ENCODE data around the gene FOXS1.

FOXS1 gene

GRCh38 chr20:31811796-31812728 is 33.3 kb downstream of the FOXS1 start:
- Histone ChIP-seq H3K18ac (ENCODE audit: low read depth in 1 of 2, low read length in 2 of 2) (peak overlapping the region; percentile 23 to 29), H3K79me1 (replicated peaks; ENCODE audit: low read length, poor library complexity, severe bottlenecking) (peaks cover 2% of the 10 kb centered on the region), H3K14ac (ENCODE audit: low read length in 2 of 2) (peak overlapping the region in 1 of 2 experiments; percentile 37), H2BK12ac (ENCODE audit: low read length in 2 of 2) (peak overlapping the region; percentile 34 to 81), H4K91ac (ENCODE audit: low read length) (no peak overlapping the region), H3K23ac (ENCODE audit: low read length in 2 of 2) (no peak overlapping the region), H2BK5ac (ENCODE audit: low read depth, low read length, poor library complexity, severe bottlenecking) (no peak overlapping the region), H2AK5ac (ENCODE audit: low read length, severe bottlenecking) (peak overlapping the region; percentile 70), H3K9ac (ENCODE audit: low read length) (no peak overlapping the region), H3K4me2 (ENCODE audit: low read length, poor library complexity, severe bottlenecking) (peak overlapping the region; percentile 2), H3K4me3 (ENCODE audit: insufficient read depth in 1 of 2, low read depth in 1 of 2, low read length in 2 of 2) (no peak overlapping the region), H2AFZ (ENCODE audit: low read depth, low read length) (no peak overlapping the region), H3K27ac (ENCODE audit: low read length, poor library complexity, severe bottlenecking) (peak overlapping the region; percentile 21), H2BK120ac (ENCODE audit: low read depth, low read length) (no peak overlapping the region), H3K9me3 (ENCODE audit: control insufficient read depth, low read length) (no peaks in the 10 kb centered on the region), H3K4ac (ENCODE audit: low read depth in 1 of 2, low read length in 2 of 2) (peak overlapping the region in 1 of 2 experiments; percentile 1), H2BK15ac (ENCODE audit: low read depth, poor library complexity, severe bottlenecking) (no peak overlapping the region), H4K8ac (ENCODE audit: low read length) (peak overlapping the region; percentile 58), H3K36me3 (ENCODE audit: control insufficient read depth in 1 of 2, insufficient read depth in 2 of 2, low read depth in 1 of 2, low read length in 2 of 2) (no peaks in the 10 kb centered on the region), H3K27me3 (ENCODE audit: control insufficient read depth in 1 of 2, insufficient read depth in 1 of 2, low read length in 2 of 2) (peaks cover 0 to 6% of the 10 kb centered on the region in 2 experiments), H3K4me1 (ENCODE audit: control insufficient read depth, insufficient read depth, low read depth, low read length) (peaks cover 34% of the 10 kb centered on the region)
- peak; percentile 83 for DNase-seq
- 64% methylated on average over 15 of the region's 15 CpGs for WGBS

- Histone ChIP-seq H3K9me3 (ENCODE audit: control insufficient read depth, low read length) (no peaks in the 10 kb centered on the region), H3K9ac (ENCODE audit: low read length) (no peak overlapping the region), H3K14ac (ENCODE audit: low read length in 2 of 2) (peak overlapping the region in 1 of 2 experiments; percentile 29), H2BK15ac (ENCODE audit: low read depth, poor library complexity, severe bottlenecking) (no peak overlapping the region), H2BK5ac (ENCODE audit: low read depth, low read length, poor library complexity, severe bottlenecking) (no peak overlapping the region), H3K36me3 (ENCODE audit: control insufficient read depth in 1 of 2, insufficient read depth in 2 of 2, low read depth in 1 of 2, low read length in 2 of 2) (no peaks in the 10 kb centered on the region), H3K27ac (ENCODE audit: low read length, poor library complexity, severe bottlenecking) (no peak overlapping the region), H3K23ac (ENCODE audit: low read length in 2 of 2) (no peak overlapping the region), H2BK120ac (ENCODE audit: low read depth, low read length) (no peak overlapping the region), H3K4ac (ENCODE audit: low read depth in 1 of 2, low read length in 2 of 2) (no peak overlapping the region), H3K27me3 (ENCODE audit: control insufficient read depth in 1 of 2, insufficient read depth in 1 of 2, low read length in 2 of 2) (no peaks in the 10 kb centered on the region), H4K8ac (ENCODE audit: low read length) (no peak overlapping the region), H2AFZ (ENCODE audit: low read depth, low read length) (no peak overlapping the region), H3K18ac (ENCODE audit: low read depth in 1 of 2, low read length in 2 of 2) (no peak overlapping the region), H3K4me2 (ENCODE audit: low read length, poor library complexity, severe bottlenecking) (no peak overlapping the region), H3K4me3 (ENCODE audit: insufficient read depth in 1 of 2, low read depth in 1 of 2, low read length in 2 of 2) (no peak overlapping the region), H3K4me1 (ENCODE audit: control insufficient read depth, insufficient read depth, low read depth, low read length) (peaks cover 32% of the 10 kb centered on the region), H3K79me1 (replicated peaks; ENCODE audit: low read length, poor library complexity, severe bottlenecking) (peaks cover 2% of the 10 kb centered on the region), H2AK5ac (ENCODE audit: low read length, severe bottlenecking) (peak overlapping the region; percentile 17), H2BK12ac (ENCODE audit: low read length in 2 of 2) (no peak overlapping the region), H4K91ac (ENCODE audit: low read length) (no peak overlapping the region)
- WGBS = 94% methylated on average over 4 of the region's 4 CpGs
- no peak for DNase-seq
Measured at GRCh38 chr20:31811198-31811597, 34.2 kb downstream of the FOXS1 start.

GRCh38 chr20:31809661-31810060 is 35.7 kb downstream of the FOXS1 start:
- no peak overlapping the region for H2BK5ac ChIP-seq (ENCODE audit: low read depth, low read length, poor library complexity, severe bottlenecking)
- no peak overlapping the region for H2AK5ac ChIP-seq (ENCODE audit: low read length, severe bottlenecking)
- H2BK120ac ChIP-seq (ENCODE audit: low read depth, low read length) = no peak overlapping the region
- H3K4me1 ChIP-seq (ENCODE audit: control insufficient read depth, insufficient read depth, low read depth, low read length) = peaks cover 22% of the 10 kb centered on the region
- no peak overlapping the region for H3K18ac ChIP-seq (ENCODE audit: low read depth in 1 of 2, low read length in 2 of 2)
- no peak overlapping the region for H2BK12ac ChIP-seq (ENCODE audit: low read length in 2 of 2)
- no peaks in the 10 kb centered on the region for H3K9me3 ChIP-seq (ENCODE audit: control insufficient read depth, low read length)
- H3K4ac ChIP-seq (ENCODE audit: low read depth in 1 of 2, low read length in 2 of 2) = no peak overlapping the region
- no peak overlapping the region for H3K9ac ChIP-seq (ENCODE audit: low read length)
- peaks cover 0 to 3% of the 10 kb centered on the region in 2 experiments for H3K36me3 ChIP-seq (ENCODE audit: control insufficient read depth in 1 of 2, insufficient read depth in 2 of 2, low read depth in 1 of 2, low read length in 2 of 2)
- peaks cover 2% of the 10 kb centered on the region for H3K79me1 ChIP-seq (replicated peaks; ENCODE audit: low read length, poor library complexity, severe bottlenecking)
- H4K8ac ChIP-seq (ENCODE audit: low read length) = no peak overlapping the region
- no peak overlapping the region for H4K91ac ChIP-seq (ENCODE audit: low read length)
- no peak overlapping the region for H3K27ac ChIP-seq (ENCODE audit: low read length, poor library complexity, severe bottlenecking)
- H3K4me3 ChIP-seq (ENCODE audit: insufficient read depth in 1 of 2, low read depth in 1 of 2, low read length in 2 of 2) = no peak overlapping the region
- no peak for DNase-seq
- no peak overlapping the region for H2BK15ac ChIP-seq (ENCODE audit: low read depth, poor library complexity, severe bottlenecking)
- H3K23ac ChIP-seq (ENCODE audit: low read length in 2 of 2) = no peak overlapping the region
- H3K4me2 ChIP-seq (ENCODE audit: low read length, poor library complexity, severe bottlenecking) = no peak overlapping the region
- H3K14ac ChIP-seq (ENCODE audit: low read length in 2 of 2) = no peak overlapping the region
- H2AFZ ChIP-seq (ENCODE audit: low read depth, low read length) = no peak overlapping the region
- H3K27me3 ChIP-seq (ENCODE audit: control insufficient read depth in 1 of 2, insufficient read depth in 1 of 2, low read length in 2 of 2) = no peaks in the 10 kb centered on the region
- 79% methylated on average over 3 of the region's 3 CpGs for WGBS

- Histone ChIP-seq H3K79me1 (replicated peaks; ENCODE audit: low read length, poor library complexity, severe bottlenecking) (peaks cover 2% of the 10 kb centered on the region), H3K4ac (ENCODE audit: low read depth in 1 of 2, low read length in 2 of 2) (no peak overlapping the region), H3K4me3 (ENCODE audit: insufficient read depth in 1 of 2, low read depth in 1 of 2, low read length in 2 of 2) (no peak overlapping the region), H2AK5ac (ENCODE audit: low read length, severe bottlenecking) (no peak overlapping the region), H3K27me3 (ENCODE audit: control insufficient read depth in 1 of 2, insufficient read depth in 1 of 2, low read length in 2 of 2) (no peaks in the 10 kb centered on the region), H3K14ac (ENCODE audit: low read length in 2 of 2) (no peak overlapping the region), H3K9ac (ENCODE audit: low read length) (no peak overlapping the region), H3K18ac (ENCODE audit: low read depth in 1 of 2, low read length in 2 of 2) (no peak overlapping the region), H4K91ac (ENCODE audit: low read length) (no peak overlapping the region), H2BK12ac (ENCODE audit: low read length in 2 of 2) (no peak overlapping the region), H3K36me3 (ENCODE audit: control insufficient read depth in 1 of 2, insufficient read depth in 2 of 2, low read depth in 1 of 2, low read length in 2 of 2) (peaks cover 0 to 5% of the 10 kb centered on the region in 2 experiments), H3K27ac (ENCODE audit: low read length, poor library complexity, severe bottlenecking) (no peak overlapping the region), H2AFZ (ENCODE audit: low read depth, low read length) (no peak overlapping the region), H3K4me1 (ENCODE audit: control insufficient read depth, insufficient read depth, low read depth, low read length) (peaks cover 22% of the 10 kb centered on the region), H2BK15ac (ENCODE audit: low read depth, poor library complexity, severe bottlenecking) (no peak overlapping the region), H3K23ac (ENCODE audit: low read length in 2 of 2) (no peak overlapping the region), H3K4me2 (ENCODE audit: low read length, poor library complexity, severe bottlenecking) (no peak overlapping the region), H4K8ac (ENCODE audit: low read length) (no peak overlapping the region), H2BK120ac (ENCODE audit: low read depth, low read length) (no peak overlapping the region), H3K9me3 (ENCODE audit: control insufficient read depth, low read length) (no peaks in the 10 kb centered on the region), H2BK5ac (ENCODE audit: low read depth, low read length, poor library complexity, severe bottlenecking) (no peak overlapping the region)
- whole genome bisulfite sequencing = 99% methylated on average over 3 of the region's 3 CpGs
- no peak for DNase-seq
Measured at GRCh38 chr20:31808481-31808880, 36.9 kb downstream of the FOXS1 start.
